Cardiac muscle cell (in vitro differentiated cells and primary cell): ENCODE measurements around the gene ZFYVE28. TPM values are rescaled to one million over a fixed set of nuclear protein-coding genes. Genes with fewer than 3 reads are reported as not detected.

ENCODE experiments used
- DNase-seq, 2 donors: peaks; one replicate each; pipeline versions ENCODE4 v3.0.0 to v3.0.0-alpha.2; 2010 to 2017; ENCODE audit warnings: low read depth in 1 of 2, low spot score in 1 of 2
- H3K27ac ChIP-seq: fragments of 200-600 bp; sonication (generic); 2 replicates; pipeline ENCODE4 v1.5.1; 2016
- H3K27me3 ChIP-seq: fragments of 200-600 bp; sonication (generic); 2 replicates; pipeline ENCODE4 v1.6.0; 2016; ENCODE audit warnings: control low read depth
- H3K36me3 ChIP-seq: fragments of 200-600 bp; sonication (generic); 2 replicates; pipeline ENCODE4 v1.5.1; 2016; ENCODE audit warnings: control low read depth
- H3K4me1 ChIP-seq: fragments of 200-600 bp; sonication (generic); 2 replicates; pipeline ENCODE4 v1.8.1; 2017; ENCODE audit warnings: low read depth, mild to moderate bottlenecking, mixed run types
- H3K4me3 ChIP-seq: fragments of 200-600 bp; sonication (generic); 2 replicates; pipeline ENCODE4 v1.5.1; 2016; ENCODE audit warnings: mild to moderate bottlenecking
- H3K9me3 ChIP-seq: fragments of 200-600 bp; sonication (generic); 2 replicates; pipeline ENCODE4 v1.5.1; 2017; ENCODE audit warnings: low read depth, mild to moderate bottlenecking, control low read depth
- polyA plus RNA-seq: library from polyadenylated mRNA; unstranded; fragments of >200 nt; fragmentation: Nextera tagmentation; extraction: Ambion mirVana; gene quantifications from 2 replicates; pipeline ENCODE4 v1.2.1, GENCODE V29; 2016
- total RNA-seq: library from RNA; depleted of rRNA; stranded (reverse); fragments of >200 nt; gene quantifications from 2 replicates; pipeline ENCODE4 v1.2.3, GENCODE V29; 2016
- TF ChIP-seq, protein P1 (sequence below): IDR thresholded peaks from 2 replicates; pipeline ENCODE4 v1.5.1; 2012; ENCODE audit warnings: low read depth, mild to moderate bottlenecking, low read length

The ZFYVE28 gene
- total and polyA plus RNA-seq, 2 experiments from 2014 or later = 1.3 to 4.0 TPM

DNA sequence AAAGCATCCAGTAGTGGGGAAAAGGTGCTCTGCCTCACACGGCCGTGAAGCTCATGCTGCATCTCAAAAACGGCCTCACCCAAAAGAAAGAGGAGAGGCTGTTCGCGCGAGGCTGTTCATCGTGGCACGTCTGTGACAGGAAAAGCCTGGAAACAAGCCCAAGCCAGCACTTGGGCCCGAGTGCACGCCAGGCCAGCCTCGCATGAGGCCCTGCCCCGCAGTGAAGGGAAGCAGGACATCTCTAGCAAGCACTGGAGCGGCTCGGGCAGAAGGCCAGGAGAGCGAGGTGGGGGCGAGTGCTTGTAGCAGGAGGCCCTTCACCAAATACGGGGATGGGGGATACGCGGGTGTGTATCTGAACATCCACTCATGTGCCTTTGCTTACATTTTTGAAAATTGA, 116.6 kb downstream of the ZFYVE28 start:
- Histone ChIP-seq H3K27ac (no peak overlapping the region), H3K4me3 (no peak overlapping the region), H3K4me1 (peaks cover 3% of the 10 kb centered on the region), H3K9me3 (no peaks in the 10 kb centered on the region), H3K36me3 (no peaks in the 10 kb centered on the region), H3K27me3 (no peaks in the 10 kb centered on the region)
- no peak for DNase-seq
- TF ChIP-seq, protein P1, sequence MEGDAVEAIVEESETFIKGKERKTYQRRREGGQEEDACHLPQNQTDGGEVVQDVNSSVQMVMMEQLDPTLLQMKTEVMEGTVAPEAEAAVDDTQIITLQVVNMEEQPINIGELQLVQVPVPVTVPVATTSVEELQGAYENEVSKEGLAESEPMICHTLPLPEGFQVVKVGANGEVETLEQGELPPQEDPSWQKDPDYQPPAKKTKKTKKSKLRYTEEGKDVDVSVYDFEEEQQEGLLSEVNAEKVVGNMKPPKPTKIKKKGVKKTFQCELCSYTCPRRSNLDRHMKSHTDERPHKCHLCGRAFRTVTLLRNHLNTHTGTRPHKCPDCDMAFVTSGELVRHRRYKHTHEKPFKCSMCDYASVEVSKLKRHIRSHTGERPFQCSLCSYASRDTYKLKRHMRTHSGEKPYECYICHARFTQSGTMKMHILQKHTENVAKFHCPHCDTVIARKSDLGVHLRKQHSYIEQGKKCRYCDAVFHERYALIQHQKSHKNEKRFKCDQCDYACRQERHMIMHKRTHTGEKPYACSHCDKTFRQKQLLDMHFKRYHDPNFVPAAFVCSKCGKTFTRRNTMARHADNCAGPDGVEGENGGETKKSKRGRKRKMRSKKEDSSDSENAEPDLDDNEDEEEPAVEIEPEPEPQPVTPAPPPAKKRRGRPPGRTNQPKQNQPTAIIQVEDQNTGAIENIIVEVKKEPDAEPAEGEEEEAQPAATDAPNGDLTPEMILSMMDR = no peak

DNA sequence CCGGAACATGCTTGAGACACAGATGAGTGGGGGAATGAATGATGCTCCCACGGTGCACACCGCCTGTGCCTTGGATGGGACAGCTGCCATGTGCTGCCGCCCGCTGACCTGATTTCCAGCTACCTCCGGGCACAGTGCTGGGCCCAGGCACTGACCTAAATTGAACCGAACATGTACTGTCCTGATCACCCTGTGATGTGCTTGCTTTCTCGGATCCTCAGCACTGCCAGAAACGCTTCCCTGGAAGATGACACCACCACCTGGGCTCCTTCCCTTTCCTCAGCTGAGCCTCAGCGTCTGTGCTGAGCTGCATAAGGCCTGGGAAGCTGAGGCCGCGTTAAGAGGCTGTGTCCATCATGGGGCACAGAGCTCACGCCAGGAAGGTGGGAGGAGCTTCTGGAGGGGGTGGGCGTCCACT, 117.2 kb downstream of the ZFYVE28 start:
- no peak for DNase-seq
- no peaks in the 10 kb centered on the region for H3K36me3 ChIP-seq
- no peaks in the 10 kb centered on the region for H3K27me3 ChIP-seq
- no peaks in the 10 kb centered on the region for H3K9me3 ChIP-seq
- TF ChIP-seq, protein P1 = no peak
- H3K4me1 ChIP-seq = peaks cover 9% of the 10 kb centered on the region
- H3K4me3 ChIP-seq = no peak overlapping the region
- H3K27ac ChIP-seq = no peak overlapping the region

DNA sequence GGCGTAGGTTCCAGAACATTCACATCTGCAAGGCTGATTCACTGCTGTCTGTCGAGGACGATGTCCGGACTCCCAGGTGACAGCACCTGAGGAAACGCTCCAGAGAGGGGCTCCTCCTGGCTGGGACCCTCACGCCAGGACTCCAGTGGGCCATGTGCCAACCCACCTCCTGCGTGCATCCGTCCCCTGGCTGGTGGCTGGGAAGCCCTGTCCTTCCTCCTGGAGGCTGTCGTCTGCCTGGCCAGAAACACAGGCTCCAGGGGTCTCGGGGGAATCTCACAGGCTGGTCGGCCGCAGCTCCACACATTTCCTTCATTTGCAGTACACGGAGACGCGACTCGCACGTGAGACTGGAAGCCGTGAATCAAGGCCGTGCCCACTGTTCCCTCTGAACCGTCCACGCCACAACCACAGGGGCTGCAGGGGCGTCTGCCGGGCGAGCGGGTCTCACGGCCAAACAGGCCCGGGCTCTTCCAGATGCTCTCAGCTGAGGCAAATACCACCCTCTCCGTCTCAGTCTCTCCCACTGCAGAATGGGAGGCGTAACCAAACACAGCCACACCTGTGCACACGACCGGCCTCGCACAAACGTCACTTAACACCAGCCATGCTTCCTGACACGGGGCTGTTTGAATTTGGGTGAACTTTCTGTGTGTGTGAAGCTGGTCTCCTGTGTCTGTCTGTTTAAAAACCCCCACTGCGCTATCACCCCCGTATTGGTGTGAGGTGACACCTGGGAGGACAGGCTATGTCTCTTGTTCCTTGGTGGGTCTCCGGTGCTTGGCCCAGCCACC, 117.8 kb downstream of the ZFYVE28 start:
- no peak overlapping the region for H3K27ac ChIP-seq
- H3K4me1 ChIP-seq = peaks cover 10% of the 10 kb centered on the region
- no peak overlapping the region for H3K4me3 ChIP-seq
- H3K36me3 ChIP-seq = no peaks in the 10 kb centered on the region
- TF ChIP-seq, protein P1 = no peak
- no peaks in the 10 kb centered on the region for H3K27me3 ChIP-seq
- no peaks in the 10 kb centered on the region for H3K9me3 ChIP-seq
- no peak for DNase-seq

DNA sequence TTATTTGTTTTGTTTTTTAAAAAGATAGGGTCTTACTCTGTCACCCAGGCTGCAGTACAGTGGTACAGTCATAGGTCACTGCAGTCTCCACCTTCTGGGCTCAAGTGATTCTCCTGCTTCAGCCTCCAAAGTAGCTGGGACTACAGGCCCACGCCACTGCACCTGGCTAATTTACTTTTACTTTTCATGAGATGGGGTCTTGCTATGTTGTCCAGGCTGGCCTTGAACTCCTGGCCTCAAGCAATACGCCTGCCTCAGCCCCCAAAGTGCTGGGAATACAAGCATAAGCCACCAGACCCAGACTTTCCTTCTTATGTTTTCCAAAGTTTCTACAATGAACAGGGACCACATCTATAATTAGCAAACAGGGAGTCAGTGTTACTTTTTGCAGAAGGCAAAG, 118.7 kb downstream of the ZFYVE28 start:
- no peaks in the 10 kb centered on the region for H3K36me3 ChIP-seq
- H3K27me3 ChIP-seq = no peaks in the 10 kb centered on the region
- peaks cover 10% of the 10 kb centered on the region for H3K4me1 ChIP-seq
- no peak for DNase-seq
- TF ChIP-seq, protein P1 = no peak
- H3K27ac ChIP-seq = no peak overlapping the region
- H3K9me3 ChIP-seq = no peaks in the 10 kb centered on the region
- no peak overlapping the region for H3K4me3 ChIP-seq

DNA sequence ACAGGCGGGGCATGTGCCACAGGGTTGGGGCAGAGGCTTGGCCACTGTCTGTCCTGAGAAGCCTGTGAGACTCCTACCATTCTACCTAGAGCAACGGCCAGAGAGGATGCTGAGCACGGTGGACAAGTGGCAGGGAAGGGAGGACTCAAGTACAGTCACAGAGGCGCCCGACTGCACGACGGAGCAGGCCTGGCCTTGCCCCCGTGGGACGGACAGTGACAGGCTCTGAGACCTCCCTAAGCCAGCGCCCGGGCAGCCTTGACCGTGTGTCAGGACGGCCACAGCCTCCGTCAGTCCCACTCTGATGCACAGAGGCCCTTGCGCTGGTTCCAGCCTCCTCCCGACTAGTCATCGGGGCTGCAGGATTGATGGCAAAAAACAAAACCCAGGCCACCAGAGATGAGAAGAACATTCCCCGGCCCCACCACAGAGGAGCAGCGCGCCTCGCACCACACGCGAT, 119.9 kb downstream of the ZFYVE28 start:
- Histone ChIP-seq H3K27me3 (no peaks in the 10 kb centered on the region), H3K27ac (no peak overlapping the region), H3K4me1 (peaks cover 10% of the 10 kb centered on the region), H3K36me3 (no peaks in the 10 kb centered on the region), H3K4me3 (no peak overlapping the region), H3K9me3 (no peaks in the 10 kb centered on the region)
- TF ChIP-seq, protein P1 = no peak
- no peak for DNase-seq
